CD4-positive, alpha-beta T cell treated with Interleukin-17A for 1 hour (primary cell): ENCODE results near the gene AHRR.

Experiments
- DNase-seq: peaks from one replicate; pipeline ENCODE4 v3.0.0-alpha.2; 2020

Gene AHRR

DNA sequence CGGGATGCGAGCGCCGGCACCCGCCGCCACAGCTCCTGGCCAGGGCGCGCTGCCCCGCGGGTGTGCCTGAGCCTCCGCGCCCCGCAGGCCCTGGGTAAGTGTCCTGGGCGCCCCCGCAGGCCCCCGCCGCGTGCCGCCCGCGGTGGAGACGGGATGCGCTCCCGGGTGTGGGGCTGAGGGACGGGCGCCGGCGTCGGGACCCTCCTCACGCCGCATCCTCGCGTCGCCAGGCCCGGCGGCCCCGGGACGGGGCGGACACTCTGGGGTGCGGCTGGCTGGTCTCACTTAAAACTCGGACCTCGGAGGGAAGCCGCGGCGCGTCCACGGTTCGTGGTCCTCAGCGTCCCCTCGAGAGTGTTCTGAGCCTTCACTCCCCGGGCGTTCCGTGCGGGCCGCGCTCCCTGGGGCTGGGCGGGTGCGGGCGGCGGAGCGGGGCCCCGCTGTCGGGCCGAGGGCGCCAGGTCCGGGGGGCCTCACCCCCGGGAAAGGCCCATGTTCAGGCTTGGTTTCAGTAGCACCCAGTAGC, 275 bp downstream of the AHRR start:
- DNase-seq: no peak

DNA sequence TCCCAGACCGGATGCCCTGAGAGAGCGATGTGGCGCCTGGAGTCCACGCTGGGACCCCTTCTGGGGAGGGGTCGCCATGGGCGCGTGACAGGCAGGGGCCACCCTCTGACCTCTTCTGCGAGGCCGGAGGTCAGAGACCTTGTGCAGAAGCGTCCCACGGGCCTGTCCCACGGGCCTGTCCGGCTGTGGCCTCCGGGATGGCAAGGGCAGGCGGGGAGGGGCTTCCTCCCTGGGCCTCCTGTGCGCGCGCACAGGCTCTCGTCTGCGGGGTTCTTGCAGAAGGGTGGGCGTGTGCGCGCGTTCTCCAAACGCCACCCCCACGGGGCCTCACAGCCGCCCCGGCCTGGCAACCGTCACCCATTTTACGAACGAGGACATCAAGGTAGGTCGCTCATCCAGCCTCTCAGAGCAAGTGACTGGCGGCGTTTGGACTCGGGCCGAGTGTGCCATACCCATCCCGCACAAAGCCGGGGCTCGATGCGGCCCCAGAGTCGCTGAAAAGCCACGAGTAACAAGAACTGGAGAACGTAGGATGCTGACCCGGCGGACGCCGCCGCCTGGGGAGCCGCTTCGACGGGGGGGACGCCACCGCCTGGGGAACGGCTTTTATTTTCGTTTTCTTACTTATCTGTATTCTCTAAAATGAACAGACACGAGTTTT, 897 bp downstream of the AHRR start:
- no peak for DNase-seq

DNA sequence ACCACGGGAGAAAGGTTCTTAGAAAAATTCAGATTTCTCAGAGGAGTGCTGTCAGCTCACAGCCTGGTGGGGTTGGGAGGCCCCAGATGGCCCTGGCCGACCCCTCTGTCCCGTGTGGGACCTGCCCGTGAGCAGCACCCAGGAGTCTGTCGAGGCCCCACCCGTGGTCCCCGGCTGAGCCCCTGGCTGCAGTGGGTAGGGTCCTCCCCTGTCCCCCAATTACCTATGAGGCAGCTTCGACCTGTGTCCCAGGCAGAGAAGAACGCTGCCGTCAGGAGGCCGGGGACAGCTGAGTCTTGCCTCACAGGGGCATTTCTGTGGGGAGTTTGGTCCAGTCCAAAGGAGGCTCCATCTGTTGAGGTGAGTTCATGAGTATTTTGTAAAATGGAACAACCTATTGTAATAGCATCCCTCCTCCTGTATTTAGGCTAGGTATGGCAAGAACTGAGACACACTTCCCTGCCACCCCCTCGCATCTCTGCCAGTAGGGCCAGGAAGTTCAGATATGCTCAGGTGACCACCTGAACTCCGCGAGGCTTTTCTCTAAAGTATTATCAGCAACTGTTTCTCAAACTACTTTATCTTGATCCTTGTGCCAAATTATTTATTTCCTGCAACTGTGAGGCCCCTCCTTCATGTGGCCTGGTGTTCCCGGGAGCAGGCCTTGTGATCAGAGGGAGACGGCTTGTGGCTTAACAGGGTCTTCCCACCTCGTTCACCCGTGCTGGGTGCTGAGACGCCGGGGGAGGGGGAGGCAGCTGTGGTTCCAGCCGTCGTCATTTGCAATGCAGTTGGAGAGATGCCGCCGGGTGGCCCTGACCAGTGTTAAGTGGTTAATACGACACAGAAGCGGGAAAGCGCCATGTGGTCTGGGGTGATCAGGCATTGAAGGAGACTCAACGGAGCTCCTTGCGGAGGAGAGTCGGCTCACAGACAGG, 1.7 kb downstream of the AHRR start:
- no peak for DNase-seq

DNA sequence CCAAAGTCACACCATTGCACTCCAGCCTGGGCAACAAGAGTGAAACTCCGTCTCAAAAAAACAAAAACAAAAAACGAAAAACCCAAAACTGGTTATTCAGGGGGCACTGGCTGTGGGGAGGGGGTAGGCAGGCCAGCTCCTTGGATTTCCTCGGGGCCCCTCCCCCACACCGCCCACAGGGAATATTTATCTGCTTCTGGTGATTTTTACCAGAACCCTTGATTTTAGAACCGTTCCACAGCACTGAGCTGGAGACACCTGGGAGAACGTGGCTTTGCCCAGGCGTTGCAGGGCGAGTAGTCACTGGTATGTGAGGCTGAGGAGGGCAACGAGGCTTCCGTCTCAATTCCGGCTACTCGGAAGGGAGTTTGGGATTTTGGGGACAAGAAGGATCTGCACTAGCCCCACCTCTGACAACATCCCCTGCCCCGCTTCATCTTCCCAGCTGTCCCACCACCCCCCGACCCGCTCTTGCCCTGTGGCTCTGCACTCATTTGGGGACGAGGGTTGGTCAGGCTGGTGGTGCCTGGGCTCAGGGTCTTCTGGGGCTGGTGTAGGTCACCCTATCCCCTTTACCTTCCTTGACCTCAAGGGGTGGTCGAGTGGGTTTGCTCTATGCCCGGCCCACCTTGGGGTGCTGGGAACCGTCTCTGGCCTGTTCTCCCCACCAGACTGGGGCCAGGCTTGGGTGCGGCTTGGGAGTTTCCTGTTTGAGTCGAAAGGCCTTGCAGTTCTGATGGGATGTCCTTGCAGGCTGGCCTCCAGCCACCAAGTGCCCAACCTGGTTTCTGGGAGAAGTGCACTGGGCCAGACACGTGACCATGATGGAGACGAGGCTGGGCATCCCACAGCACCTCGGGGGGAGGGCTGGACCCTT, 3.5 kb downstream of the AHRR start:
- DNase-seq: no peak

DNA sequence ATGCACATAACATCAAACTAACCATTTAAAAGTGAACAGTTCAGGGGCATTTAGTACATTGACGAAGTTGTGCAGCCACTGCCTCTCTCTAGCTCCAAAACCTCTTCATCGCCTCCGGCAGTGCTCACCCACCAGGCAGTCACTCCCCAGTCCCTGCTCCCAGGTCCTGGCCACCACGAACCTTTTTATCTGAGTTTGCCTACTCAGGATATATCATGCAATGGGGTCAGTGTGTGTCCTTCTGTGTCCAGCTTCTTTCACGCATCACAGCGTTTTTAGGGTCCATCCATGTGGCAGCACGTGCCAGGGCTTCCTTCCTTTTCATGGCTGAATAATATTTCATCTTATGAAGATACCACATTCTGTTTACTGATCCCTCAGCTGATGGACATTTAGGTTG, 4.6 kb downstream of the AHRR start:
- DNase-seq: no peak

DNA sequence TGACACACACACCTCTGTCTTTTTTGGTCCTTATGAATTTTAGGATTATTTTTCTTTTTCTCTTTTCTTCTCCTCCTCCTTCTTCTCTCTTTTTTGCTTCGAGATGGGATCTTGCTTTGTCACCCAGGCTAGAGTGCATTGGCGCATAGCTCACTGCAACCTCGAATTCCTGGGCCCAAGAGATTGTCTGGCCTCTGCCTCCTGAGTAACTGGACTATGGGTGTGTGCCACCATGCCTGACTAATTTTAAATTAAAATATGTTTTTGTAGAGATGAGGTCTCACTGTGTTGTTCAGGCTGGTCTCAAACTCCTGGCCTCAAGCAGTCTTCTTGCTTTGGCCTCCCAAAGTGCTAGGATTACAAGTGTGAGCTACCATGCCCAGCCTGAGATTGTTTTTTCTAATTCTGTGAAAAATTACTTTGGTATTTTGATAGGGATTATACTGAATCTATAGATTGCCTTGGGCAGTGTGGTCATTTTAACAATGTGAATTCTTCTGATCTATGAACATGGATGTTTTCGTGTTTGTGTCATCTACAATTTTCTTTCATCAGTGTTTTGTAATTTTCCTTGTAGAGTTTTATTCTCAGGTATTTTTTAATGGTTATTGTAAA, 7.7 kb downstream of the AHRR start:
- no peak for DNase-seq

DNA sequence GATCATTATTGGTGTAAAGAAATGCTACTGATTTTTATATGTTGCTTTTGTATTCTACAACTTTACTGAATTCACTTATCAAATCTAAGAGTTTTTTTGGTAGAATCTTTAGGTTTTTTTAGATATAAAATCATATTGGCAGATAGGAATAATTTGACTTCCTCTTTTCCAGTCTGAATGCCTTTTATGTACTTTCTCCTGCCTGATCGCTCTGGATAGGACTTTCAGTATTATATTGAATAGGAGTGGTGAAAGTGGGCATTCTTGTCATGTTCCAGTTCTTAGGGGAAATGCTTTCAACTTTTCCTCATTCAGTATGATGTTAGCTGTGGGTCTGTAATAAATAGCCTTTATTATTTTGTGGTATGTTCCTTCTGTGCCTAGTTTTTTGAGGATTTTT, 8.3 kb downstream of the AHRR start:
- no peak for DNase-seq

DNA sequence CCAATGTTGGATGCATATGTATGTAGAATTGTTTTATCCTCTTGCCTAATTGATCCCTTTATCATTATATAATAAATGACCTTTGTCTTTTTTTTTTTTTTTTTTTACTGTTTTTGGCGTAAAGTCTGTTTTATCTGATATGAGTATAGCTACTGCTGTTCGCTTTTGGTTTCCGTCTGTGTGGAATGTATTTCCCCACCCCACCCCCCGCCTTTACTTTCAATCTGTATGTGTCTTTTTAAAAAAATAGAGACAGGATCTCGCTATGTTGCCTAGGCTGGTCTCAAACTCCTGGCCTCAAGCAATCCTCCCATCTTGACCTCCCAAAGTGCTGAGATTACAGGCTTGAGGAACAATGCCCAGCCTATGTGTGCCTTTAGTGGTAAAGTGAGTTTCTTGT, 11.3 kb downstream of the AHRR start:
- no peak for DNase-seq

DNA sequence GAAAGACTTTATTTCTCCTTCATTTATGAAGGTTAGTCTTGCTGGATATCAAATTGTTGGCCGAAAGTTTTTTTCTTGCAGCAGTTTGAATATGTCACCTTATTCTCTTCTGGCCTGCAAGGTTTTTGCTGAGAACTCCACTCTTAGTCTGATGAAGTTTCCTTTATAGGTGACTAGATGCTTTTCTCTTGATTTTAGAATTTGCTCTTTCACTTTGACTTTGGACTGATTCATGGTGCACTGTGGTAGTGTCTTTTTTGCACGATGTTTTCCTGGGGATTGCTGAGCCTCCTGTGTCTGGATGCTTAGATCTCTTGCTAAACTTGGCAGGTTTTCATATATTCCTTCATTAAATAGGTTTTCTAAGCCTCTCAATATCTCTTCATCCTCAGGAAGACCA, 12.4 kb downstream of the AHRR start:
- DNase-seq: no peak

DNA sequence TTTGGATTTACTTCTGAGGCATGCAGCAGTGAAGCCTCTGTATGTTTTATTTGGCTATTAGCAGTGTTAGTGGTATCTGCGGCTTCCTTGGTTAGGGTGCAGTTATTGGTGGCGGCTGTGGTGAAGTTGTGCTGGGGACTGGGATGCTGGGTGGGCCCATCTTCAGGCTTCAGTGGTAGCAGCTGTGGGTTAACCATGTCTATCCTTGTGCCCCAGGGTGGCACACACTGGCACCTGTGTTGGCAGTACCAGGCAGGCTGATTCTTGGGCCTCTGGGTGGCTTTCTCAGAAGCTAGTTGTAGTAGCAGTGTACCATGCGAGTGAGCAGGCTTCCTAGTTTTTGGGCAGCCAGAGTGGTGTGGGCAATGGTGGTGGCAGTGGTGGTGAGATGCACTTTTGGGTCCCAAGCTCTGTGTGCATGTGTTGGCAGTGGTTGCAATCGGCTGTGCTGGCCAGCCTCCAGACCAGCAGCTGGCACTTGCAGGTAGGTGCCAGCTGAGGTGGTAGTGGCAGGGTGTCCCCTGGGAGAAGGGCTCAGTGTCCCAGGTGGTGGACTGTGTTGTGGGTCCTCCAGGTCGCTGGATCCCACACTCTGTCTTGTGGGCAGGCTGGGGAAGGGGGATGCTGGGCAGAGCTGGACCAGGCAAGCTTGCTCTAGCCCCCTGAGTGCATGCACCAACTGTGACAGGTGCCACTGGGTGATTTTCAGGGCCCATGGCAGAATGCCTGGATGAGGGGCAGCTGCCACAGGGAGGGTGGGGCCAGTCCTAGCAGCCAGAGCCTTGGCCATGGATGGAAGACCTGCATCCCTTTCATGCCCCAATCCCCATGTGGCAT, 13.6 kb downstream of the AHRR start:
- DNase-seq: no peak

DNA sequence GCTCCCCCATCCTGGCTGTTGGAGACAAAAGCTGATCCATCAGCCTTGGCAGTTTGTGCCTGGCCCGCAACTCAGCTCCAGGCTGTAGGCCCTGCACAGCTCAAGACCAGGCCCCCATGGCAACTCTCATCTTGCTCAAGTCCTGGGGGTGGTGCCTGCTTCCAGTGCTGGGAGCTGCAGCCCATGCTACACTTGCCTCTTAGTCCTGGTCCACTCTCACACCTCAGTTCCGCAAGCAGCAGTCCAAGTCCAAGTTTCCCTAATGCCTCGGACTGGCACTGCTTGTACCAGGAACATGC, 14.2 kb downstream of the AHRR start:
- DNase-seq: no peak

DNA sequence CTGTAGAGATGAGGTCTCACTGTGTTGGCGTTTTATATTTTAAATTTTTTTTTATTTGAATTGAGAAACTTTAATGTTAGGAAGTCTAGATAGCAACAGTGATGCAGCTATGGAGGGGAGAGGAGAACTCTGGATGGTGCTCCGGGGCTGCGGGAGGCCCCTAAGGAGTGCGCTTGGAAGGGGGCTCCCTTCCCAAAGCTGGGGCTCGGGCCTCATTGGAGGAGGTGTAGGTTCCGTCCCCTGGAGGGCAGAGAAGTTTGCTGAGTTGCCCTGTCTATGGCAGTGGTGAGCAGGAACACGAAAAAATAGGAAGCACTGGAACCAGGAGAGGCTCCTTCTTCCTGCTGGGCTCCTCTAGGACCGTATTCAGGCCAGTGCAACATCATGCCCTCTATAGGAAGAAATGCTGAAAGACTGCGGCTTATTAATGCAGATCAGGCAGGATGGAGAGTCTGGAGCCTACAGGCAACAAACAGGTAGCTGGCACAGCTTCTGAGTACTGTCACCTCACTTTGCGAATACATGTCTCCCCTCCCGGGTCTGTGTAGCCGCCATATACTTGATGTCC, 16.1 kb downstream of the AHRR start:
- DNase-seq: no peak

DNA sequence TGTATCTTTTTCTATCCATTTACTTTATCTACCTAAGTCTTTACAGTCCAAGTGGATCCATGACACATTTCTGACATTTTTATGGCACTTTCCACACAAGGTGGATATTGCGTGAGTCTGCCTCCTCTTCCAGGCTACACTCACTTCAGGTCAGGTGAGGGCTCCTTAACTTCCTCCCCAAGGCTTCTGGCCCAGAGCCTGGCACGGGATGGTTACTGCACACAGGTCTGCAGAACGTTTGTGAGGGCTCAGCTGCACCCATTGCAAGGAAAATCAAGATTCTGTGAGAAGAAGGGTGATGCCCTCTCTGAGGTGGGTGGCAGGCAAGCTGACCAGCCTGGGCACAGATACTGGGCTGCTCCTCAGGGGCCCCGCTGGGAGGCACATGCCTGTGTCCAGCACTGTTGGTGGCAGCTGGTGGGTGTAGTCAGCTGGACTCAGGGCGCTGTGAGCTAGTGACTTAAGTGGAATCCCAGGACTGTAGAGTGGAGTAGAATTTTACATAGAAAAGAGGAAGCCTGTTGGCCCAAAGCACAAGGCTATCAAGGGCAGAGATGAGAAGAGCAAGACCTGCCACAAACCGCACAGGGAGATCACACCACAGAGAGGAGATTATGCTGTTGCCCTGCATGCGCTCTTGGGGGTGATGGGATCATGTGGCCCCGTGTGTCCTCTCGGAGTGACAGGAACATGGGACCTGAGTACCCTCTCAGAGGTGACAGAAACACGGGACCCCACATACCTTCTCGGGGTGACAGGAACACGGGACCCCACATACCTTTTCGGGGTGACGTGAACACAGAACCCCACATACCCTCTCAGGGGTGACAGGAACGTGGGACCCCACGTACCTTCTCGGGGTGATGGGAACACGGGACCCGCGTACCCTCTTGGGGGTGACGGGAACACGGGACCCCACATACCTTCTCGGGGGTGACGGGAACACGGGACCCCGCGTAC, 21.3 kb downstream of the AHRR start:
- no peak for DNase-seq

DNA sequence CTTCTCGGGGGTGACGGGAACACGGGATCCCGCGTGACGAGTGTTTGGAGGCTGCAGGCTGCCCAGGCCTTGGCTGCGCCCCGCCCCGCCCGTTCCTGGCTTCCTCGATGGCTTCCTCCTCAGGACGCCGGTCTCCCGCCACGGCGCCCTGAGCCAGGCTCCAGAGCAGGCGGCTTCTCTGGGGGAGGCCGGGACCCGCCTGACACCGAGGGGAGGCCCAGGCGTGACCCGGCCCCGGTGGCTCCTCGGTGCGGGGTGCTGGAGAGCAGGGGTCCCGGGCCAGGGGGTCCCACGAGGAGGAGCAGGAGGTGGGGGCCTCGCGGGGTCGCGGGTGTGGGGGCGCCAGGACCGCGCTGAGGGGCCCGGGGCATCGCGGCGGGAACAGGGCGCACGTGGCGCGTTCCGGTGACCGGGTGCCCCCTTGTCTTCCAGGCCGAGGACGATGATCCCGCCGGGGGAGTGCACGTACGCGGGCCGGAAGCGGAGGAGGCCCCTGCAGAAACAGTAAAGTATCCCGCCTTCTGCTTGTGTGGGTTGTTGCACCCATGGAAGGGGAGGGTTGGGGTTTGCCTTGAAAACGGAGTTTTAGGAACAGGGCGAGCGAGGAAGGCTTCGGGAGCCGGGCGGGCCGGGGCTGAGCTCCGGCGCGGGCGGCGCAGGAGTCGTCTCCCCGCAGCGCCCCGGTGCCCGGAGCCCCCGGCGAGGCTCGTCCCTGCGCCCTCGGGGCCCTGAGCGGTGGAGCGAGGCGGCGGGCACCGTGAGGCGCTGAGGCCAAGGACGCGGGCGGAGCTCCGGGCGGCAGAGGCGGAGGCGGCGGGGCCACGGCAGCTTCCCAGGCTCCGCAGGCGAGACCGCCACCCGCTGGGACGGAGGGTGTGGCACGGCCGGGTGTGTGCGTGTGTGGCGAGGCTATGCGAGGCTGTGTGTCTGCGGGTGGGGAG, 22.2 kb downstream of the AHRR start:
- peak; percentile 35 for DNase-seq

DNA sequence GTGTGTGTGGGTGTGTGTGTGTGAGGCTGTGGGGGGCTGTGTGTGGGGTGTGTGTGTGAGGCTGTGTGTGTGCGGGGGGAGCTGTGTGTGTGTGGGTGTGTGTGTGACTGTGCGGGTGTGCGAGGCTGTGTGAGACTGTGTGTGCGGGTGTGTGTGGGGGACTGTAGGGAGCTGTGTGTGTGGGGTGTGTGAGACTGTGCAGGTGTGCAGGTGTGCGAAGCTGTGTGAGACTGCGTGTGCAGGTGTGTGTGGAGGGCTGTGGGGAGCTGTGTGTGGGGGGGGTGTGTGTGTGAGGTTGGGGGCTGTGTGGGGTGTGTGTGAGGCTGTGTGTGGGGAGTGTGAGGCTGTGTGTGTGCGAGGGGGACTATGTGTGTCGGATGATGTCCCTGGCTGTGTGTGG, 23.2 kb downstream of the AHRR start:
- no peak for DNase-seq

DNA sequence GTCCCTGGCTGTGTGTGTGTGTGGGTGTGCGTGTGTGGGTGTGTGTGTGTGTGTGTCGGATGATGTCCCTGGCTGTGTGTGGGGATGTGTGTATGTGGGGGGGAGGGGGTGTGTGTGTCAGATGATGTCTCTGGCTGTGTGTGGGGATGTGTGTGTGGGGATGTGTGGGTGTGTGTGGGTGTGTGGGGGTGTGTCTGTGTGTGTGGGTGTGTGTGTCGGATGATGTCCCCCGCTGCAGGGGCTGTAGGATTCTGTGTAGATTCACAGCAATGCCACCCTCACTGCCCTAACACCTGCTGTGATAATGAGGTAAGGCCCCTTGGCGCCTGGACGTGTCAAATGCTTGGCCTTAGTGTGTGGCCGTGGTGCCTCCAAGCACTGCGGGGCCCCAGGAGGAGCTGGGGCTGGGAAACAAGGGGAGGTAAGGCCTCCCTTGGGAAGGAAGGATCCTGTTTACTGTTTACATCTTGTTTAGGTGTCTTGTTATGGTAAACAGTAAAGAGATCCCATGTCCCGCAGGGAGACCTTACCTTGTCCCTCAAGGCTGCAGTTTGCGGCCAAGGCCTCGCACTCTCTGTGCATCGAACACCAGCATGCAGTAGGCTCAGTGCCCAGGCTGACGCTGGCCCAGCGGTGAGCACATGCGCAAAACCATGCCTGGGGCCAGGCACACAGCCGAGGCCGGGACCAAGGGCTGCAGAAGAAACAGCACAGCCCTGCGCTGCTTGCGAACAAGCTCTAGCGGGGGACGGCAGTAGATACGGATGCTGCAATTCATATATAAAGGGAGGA, 24.1 kb downstream of the AHRR start:
- DNase-seq: no peak

DNA sequence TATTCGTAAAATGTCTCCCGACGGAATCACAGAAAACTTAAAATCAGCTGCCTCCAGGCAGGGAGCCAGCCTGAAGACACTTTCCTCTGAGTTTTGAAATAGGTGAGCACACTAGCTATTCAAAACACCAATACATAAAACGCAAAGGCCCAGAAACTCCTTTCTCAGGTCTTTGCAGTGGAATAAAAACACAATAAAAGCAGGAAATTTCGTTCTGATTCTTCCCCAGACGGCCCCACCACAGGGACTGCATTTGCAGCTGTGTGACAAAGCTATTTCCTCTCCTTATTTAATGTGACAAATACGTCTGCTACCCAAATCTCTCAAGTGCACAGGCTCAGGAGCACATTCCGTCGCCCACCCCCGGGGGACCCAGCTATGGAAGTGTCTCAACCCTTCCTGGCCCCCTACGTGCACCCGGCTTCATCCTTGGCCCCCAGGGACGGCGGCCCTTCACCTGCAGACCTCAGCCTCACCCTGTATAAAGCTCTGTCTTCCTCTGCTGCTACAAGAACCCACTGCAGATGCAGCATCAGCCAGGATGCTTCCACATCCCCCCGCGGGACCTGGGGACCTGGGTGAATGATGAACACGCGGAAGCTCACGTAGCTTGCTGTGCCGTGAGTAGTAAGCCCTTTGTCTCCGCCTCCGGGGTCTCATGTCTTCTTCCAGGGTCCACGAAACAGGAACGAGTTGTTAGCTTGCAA, 24.9 kb downstream of the AHRR start:
- DNase-seq: no peak
